ENCODE measurements around the gene HLA-DQA1. TPM values are rescaled to one million over a fixed set of nuclear protein-coding genes. Genes with fewer than 3 reads are reported as not detected.

The HLA-DQA1 gene
- polyA plus RNA-seq, 4 donors: 6.5 to 54.9 (median 31.5) TPM

DNA sequence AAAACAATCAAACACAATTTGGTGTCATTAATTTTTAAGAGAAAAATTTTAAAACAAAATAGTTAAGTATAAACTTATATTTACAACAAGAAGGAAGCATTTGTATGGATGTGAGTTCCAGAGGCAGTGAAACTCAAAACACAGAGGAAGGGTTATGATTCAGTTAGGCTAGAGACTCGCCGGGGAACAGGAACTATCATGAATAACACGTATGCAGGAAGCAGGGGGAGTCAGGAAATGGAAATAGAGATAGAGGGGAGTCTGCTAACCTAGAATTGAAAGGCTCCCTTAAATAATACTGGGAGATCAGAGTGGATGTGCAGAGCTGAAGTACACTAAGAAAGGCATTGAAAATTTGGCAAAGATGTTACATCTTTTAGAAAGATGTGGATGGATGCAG, 33.3 kb upstream of the HLA-DQA1 start:
- H3K27me3 ChIP-seq (ENCODE audit: control insufficient read depth in 3 of 3, insufficient read depth in 3 of 3, low read length in 3 of 3): no peaks in the 10 kb centered on the region
- WGBS, 3 donors: 8 to 28% (median 17%) methylated on average over 3 of the region's 3 CpGs
- FAIRE-seq: no peak
- H3K9me3 ChIP-seq (ENCODE audit: control insufficient read depth in 2 of 2, insufficient read depth in 1 of 2, low read depth in 1 of 2, low read length in 1 of 2): no peaks in the 10 kb centered on the region
- no peaks in the 10 kb centered on the region for H3K36me3 ChIP-seq (ENCODE audit: control insufficient read depth in 3 of 3, insufficient read depth in 2 of 3, low read depth in 1 of 3, low read length in 3 of 3)
- H3K4me1 ChIP-seq (ENCODE audit: control insufficient read depth in 3 of 3, insufficient read depth in 2 of 3, low read depth in 1 of 3, low read length in 2 of 3): no peaks in the 10 kb centered on the region
- DNase-seq: no peak
- no peak overlapping the region for H3K4me3 ChIP-seq (ENCODE audit: low read depth in 1 of 3, low read length in 3 of 3)
- H3K27ac ChIP-seq (ENCODE audit: low read depth in 1 of 3, low read length in 2 of 3): peak overlapping the region in 1 of 3 donors; percentile 67

DNA sequence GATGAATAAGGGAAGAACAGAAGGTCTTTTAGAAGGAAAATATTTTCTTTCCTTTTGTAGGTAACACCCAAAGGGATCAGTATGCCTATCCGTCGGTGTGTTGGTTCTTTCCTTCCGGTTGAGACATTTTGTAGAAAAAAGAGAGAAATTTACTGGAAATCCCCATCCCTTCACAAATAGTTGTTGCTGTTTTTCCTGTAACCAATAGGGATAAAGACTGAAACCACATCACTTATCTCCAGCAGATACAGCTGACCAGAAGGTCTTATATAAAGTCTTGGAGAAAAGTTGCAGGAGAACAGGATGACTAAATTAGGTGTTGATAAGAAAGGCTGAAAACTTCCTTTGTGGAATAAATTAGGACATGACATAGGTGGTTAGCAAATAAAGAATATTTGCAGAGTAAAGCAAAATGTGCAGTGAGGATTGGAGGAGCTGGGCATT, 32.8 kb upstream of the HLA-DQA1 start:
- no peak for DNase-seq
- Histone ChIP-seq H3K9me3 (ENCODE audit: control insufficient read depth in 2 of 2, insufficient read depth in 1 of 2, low read depth in 1 of 2, low read length in 1 of 2) (no peaks in the 10 kb centered on the region), H3K27me3 (ENCODE audit: control insufficient read depth in 3 of 3, insufficient read depth in 3 of 3, low read length in 3 of 3) (no peaks in the 10 kb centered on the region), H3K27ac (ENCODE audit: low read depth in 1 of 3, low read length in 2 of 3) (peak overlapping the region in 1 of 3 donors; percentile 10), H3K36me3 (ENCODE audit: control insufficient read depth in 3 of 3, insufficient read depth in 2 of 3, low read depth in 1 of 3, low read length in 3 of 3) (no peaks in the 10 kb centered on the region), H3K4me1 (ENCODE audit: control insufficient read depth in 3 of 3, insufficient read depth in 2 of 3, low read depth in 1 of 3, low read length in 2 of 3) (no peaks in the 10 kb centered on the region), H3K4me3 (ENCODE audit: low read depth in 1 of 3, low read length in 3 of 3) (no peak overlapping the region)
- WGBS, 3 donors: 0 to 18% (median 10%) methylated on average over 3 of the region's 3 CpGs
- FAIRE-seq: no peak

DNA sequence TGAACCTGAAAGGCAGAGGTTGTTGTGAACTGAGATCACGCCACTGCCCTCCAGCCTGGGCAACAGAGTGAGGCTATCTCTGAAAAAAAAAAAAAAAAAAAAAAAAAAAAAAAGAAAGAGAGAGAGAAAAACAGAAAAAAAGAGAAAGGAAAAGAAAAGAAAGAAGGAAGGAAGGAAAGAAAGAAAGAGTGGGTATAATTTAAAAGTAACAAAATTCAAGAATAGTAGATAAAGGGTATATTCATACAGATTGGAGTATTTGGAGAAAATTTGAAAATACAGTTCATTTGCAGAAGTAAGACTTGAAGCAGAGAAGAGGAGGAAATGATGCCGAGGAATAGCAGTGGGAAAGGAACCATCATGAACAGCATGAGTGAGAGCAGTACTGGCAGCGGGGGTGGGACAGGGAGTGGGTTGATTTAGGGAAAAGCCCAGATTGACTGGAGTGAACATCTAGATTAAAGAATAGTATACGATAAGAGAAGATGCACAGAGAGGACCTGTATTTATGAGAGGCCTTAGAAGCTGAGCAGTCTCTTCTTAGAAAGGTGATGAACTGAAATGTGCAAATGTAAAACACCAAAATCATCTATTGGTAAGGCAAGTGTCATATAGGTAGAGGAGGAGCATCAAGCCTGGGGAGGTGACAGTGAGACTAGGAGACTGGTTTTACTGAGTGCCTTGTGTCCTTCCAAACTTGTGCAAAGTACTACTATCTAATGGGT, 29.8 kb upstream of the HLA-DQA1 start:
- no peaks in the 10 kb centered on the region for H3K36me3 ChIP-seq (ENCODE audit: control insufficient read depth in 3 of 3, insufficient read depth in 2 of 3, low read depth in 1 of 3, low read length in 3 of 3)
- no peaks in the 10 kb centered on the region for H3K4me1 ChIP-seq (ENCODE audit: control insufficient read depth in 3 of 3, insufficient read depth in 2 of 3, low read depth in 1 of 3, low read length in 2 of 3)
- H3K9me3 ChIP-seq (ENCODE audit: control insufficient read depth in 2 of 2, insufficient read depth in 1 of 2, low read depth in 1 of 2, low read length in 1 of 2): no peaks in the 10 kb centered on the region
- DNase-seq: no peak
- FAIRE-seq: no peak
- peak overlapping the region in 1 of 3 donors; percentile 49 for H3K27ac ChIP-seq (ENCODE audit: low read depth in 1 of 3, low read length in 2 of 3)
- 69 to 98% (median 82%) methylated on average over 2 to 4 of the region's 4 CpGs for WGBS, 3 donors
- H3K4me3 ChIP-seq (ENCODE audit: low read depth in 1 of 3, low read length in 3 of 3): no peak overlapping the region
- no peaks in the 10 kb centered on the region for H3K27me3 ChIP-seq (ENCODE audit: control insufficient read depth in 3 of 3, insufficient read depth in 3 of 3, low read length in 3 of 3)

DNA sequence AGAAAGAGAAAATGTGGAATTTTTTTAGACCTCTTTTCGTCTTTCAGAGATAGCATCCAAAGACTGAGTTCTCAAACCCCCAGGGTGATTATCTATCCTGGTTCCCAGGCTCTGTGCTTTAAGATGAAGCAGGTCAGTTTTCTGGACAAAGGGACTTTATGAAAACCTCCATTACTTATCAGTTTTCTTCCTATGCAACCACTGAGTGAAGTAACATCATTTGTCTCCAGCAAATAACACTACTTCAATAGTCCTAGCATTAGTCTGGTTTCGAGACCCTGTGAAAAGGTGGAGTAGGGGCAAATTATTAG, 29.3 kb upstream of the HLA-DQA1 start:
- no peaks in the 10 kb centered on the region for H3K4me1 ChIP-seq (ENCODE audit: control insufficient read depth in 3 of 3, insufficient read depth in 2 of 3, low read depth in 1 of 3, low read length in 2 of 3)
- H3K27ac ChIP-seq (ENCODE audit: low read depth in 1 of 3, low read length in 2 of 3): peak overlapping the region in 1 of 3 donors; percentile 49
- no peak for DNase-seq
- H3K27me3 ChIP-seq (ENCODE audit: control insufficient read depth in 3 of 3, insufficient read depth in 3 of 3, low read length in 3 of 3): no peaks in the 10 kb centered on the region
- no peak for FAIRE-seq
- H3K36me3 ChIP-seq (ENCODE audit: control insufficient read depth in 3 of 3, insufficient read depth in 2 of 3, low read depth in 1 of 3, low read length in 3 of 3): no peaks in the 10 kb centered on the region
- 50 to 70% (median 51%) methylated on average over 2 of the region's 2 CpGs for WGBS, 3 donors
- no peaks in the 10 kb centered on the region for H3K9me3 ChIP-seq (ENCODE audit: control insufficient read depth in 2 of 2, insufficient read depth in 1 of 2, low read depth in 1 of 2, low read length in 1 of 2)
- H3K4me3 ChIP-seq (ENCODE audit: low read depth in 1 of 3, low read length in 3 of 3): no peak overlapping the region

DNA sequence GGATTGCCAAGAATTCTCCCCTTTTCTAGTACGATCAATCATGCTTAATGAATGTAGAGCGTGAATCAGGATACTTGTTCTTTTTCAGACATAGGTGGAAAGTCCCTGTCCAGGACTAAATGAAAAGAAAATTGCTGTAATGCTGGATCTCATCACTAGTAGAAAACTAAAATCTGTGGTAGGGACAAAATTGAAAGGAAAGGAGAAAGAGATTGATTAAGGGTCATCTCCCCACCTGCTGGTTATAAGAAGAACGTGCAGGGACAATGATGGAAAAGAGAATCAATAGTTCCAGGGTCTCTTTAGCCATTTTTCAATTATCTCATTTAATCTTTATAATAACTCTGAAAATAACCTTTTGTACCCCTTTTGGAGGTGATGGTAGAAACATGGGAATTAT, 28.8 kb upstream of the HLA-DQA1 start:
- no peak for FAIRE-seq
- WGBS, 3 donors: 32 to 64% (median 33%) methylated on average over 3 of the region's 3 CpGs
- Histone ChIP-seq H3K27me3 (ENCODE audit: control insufficient read depth in 3 of 3, insufficient read depth in 3 of 3, low read length in 3 of 3) (no peaks in the 10 kb centered on the region), H3K4me1 (ENCODE audit: control insufficient read depth in 3 of 3, insufficient read depth in 2 of 3, low read depth in 1 of 3, low read length in 2 of 3) (no peaks in the 10 kb centered on the region), H3K4me3 (ENCODE audit: low read depth in 1 of 3, low read length in 3 of 3) (no peak overlapping the region), H3K27ac (ENCODE audit: low read depth in 1 of 3, low read length in 2 of 3) (no peak overlapping the region), H3K36me3 (ENCODE audit: control insufficient read depth in 3 of 3, insufficient read depth in 2 of 3, low read depth in 1 of 3, low read length in 3 of 3) (no peaks in the 10 kb centered on the region), H3K9me3 (ENCODE audit: control insufficient read depth in 2 of 2, insufficient read depth in 1 of 2, low read depth in 1 of 2, low read length in 1 of 2) (no peaks in the 10 kb centered on the region)
- no peak for DNase-seq

DNA sequence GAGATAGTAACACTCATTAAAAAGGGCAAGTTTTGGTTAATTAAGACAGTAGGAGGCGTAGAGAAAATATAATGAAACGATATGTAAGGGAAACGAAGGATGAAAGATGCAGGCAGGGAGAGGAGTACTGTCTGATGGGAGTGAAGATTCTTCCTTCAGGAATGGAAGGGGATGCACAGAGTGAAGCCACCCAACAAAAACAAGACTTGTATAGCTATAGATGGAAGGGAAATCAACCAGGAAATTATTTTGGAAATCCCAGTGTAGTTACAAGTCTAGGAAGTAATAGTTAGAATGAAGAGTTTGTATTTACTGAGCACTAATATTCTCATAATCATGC, 27.8 kb upstream of the HLA-DQA1 start:
- H3K36me3 ChIP-seq (ENCODE audit: control insufficient read depth in 3 of 3, insufficient read depth in 2 of 3, low read depth in 1 of 3, low read length in 3 of 3): no peaks in the 10 kb centered on the region
- no peaks in the 10 kb centered on the region for H3K9me3 ChIP-seq (ENCODE audit: control insufficient read depth in 2 of 2, insufficient read depth in 1 of 2, low read depth in 1 of 2, low read length in 1 of 2)
- 47 to 63% (median 49%) methylated on average over 3 of the region's 3 CpGs for WGBS, 3 donors
- H3K27ac ChIP-seq (ENCODE audit: low read depth in 1 of 3, low read length in 2 of 3): peak overlapping the region; percentile 22 to 80 (median 70)
- H3K27me3 ChIP-seq (ENCODE audit: control insufficient read depth in 3 of 3, insufficient read depth in 3 of 3, low read length in 3 of 3): no peaks in the 10 kb centered on the region
- DNase-seq: no peak
- no peak for FAIRE-seq
- no peak overlapping the region for H3K4me3 ChIP-seq (ENCODE audit: low read depth in 1 of 3, low read length in 3 of 3)
- H3K4me1 ChIP-seq (ENCODE audit: control insufficient read depth in 3 of 3, insufficient read depth in 2 of 3, low read depth in 1 of 3, low read length in 2 of 3): no peaks in the 10 kb centered on the region

DNA sequence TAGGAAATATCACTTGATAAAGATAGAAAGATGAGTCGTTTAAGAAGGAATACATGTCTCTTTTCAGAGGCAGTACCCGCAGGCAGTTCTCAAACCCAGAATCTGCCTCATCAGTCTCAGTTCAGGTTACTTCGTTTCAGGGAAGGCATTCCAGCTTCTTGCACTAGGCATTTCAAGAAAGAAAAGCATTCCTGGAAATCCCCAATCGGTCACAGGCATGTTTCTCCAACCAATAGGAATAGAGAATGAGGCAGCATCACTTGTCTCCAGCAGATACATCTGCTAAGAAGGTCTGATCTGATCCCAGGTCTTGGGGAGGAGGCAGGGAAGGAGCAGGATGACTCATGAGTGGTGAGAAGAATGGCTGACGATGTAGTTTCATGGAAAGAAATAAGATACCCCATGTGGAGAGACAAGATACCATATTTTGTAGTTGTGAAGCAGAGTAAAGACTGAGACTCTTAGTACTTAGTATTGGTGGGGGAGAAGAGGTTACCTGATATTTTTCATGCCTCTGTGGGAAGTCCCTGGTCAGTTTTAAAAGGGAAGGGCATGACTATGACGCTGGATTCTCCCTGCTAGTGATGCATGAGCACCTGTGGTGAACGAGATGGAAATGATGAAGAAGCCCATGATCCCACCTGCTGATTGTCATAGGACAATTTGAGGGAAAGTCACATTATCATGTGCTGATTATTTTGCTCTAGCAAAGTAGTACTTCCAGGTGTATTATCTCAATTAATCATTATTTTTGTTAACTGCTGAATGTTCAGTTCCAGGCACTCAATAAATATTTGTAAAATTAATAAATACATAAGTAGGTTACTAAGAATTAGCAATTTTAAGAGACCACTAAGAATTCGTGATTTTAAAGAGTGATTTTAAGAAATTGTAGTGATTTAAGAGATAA, 27.2 kb upstream of the HLA-DQA1 start:
- H3K36me3 ChIP-seq (ENCODE audit: control insufficient read depth in 3 of 3, insufficient read depth in 2 of 3, low read depth in 1 of 3, low read length in 3 of 3): no peaks in the 10 kb centered on the region
- no peaks in the 10 kb centered on the region for H3K27me3 ChIP-seq (ENCODE audit: control insufficient read depth in 3 of 3, insufficient read depth in 3 of 3, low read length in 3 of 3)
- peak overlapping the region in 2 of 3 donors; percentile 66 to 80 for H3K27ac ChIP-seq (ENCODE audit: low read depth in 1 of 3, low read length in 2 of 3)
- peak; percentile 59 for FAIRE-seq
- peak; percentile 92 to 97 for DNase-seq
- 10 to 18% (median 10%) methylated on average over 8 of the region's 8 CpGs for WGBS, 3 donors
- no peaks in the 10 kb centered on the region for H3K9me3 ChIP-seq (ENCODE audit: control insufficient read depth in 2 of 2, insufficient read depth in 1 of 2, low read depth in 1 of 2, low read length in 1 of 2)
- no peak overlapping the region for H3K4me3 ChIP-seq (ENCODE audit: low read depth in 1 of 3, low read length in 3 of 3)
- no peaks in the 10 kb centered on the region for H3K4me1 ChIP-seq (ENCODE audit: control insufficient read depth in 3 of 3, insufficient read depth in 2 of 3, low read depth in 1 of 3, low read length in 2 of 3)

DNA sequence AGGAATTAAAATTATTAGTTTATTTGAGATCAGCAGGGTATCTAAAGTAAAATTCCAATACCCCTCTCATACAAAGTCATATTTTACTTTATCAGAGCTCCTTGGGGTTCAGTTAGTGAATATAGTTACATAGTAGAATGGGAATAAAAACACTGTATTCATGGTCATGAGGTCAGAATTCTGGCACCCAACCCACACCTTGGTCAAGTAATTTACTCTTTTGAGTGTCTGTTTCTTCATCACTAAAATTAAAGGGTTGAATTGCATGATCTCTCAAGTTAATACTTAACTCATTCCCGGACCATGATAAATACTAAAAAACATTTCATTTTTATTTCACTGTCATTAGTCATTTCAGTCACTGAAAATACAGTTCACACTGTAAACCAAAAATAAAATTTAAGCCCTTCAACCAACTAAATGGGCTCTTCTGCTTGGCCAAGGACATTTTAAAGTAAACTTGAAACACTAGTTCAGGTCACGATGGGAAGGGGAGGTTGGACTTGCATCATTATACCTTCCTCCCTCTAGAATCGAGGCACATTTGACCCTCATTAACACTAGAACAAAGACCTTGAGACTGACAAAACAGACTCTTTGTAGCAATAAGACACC, 26.4 kb upstream of the HLA-DQA1 start:
- WGBS, 3 donors: 17 to 48% (median 26%) methylated on average over 3 of the region's 3 CpGs
- no peak for FAIRE-seq
- no peaks in the 10 kb centered on the region for H3K9me3 ChIP-seq (ENCODE audit: control insufficient read depth in 2 of 2, insufficient read depth in 1 of 2, low read depth in 1 of 2, low read length in 1 of 2)
- H3K27me3 ChIP-seq (ENCODE audit: control insufficient read depth in 3 of 3, insufficient read depth in 3 of 3, low read length in 3 of 3): no peaks in the 10 kb centered on the region
- H3K4me1 ChIP-seq (ENCODE audit: control insufficient read depth in 3 of 3, insufficient read depth in 2 of 3, low read depth in 1 of 3, low read length in 2 of 3): no peaks in the 10 kb centered on the region
- H3K27ac ChIP-seq (ENCODE audit: low read depth in 1 of 3, low read length in 2 of 3): no peak overlapping the region
- no peaks in the 10 kb centered on the region for H3K36me3 ChIP-seq (ENCODE audit: control insufficient read depth in 3 of 3, insufficient read depth in 2 of 3, low read depth in 1 of 3, low read length in 3 of 3)
- no peak for DNase-seq
- no peak overlapping the region for H3K4me3 ChIP-seq (ENCODE audit: low read depth in 1 of 3, low read length in 3 of 3)

All from small intestine (tissue), 7 donors.